Kidney (tissue), 14 donors: Measurements from ENCODE around the gene ATF6B. TPM values are rescaled to one million over a fixed set of nuclear protein-coding genes. Genes with fewer than 3 reads are reported as not detected.

Experiments
- DNase-seq, 5 donors: peaks; one replicate each; pipeline ENCODE4 v3.0.0-alpha.2; 2013 to 2020
- FAIRE-seq: peaks from 2 replicates; lab custom pipeline; 2012; peaks lifted over from hg19 to GRCh38; lab: Jason Lieb, UNC
- H3K27ac ChIP-seq, 2 donors: one replicate each; pipeline ENCODE4 v1.7.0; 2013; ENCODE audit warnings: low read depth in 2 of 2, low read length in 2 of 2, inconsistent platforms in 1 of 2
- H3K27me3 ChIP-seq: one replicate; pipeline ENCODE4 v1.7.1; 2013; ENCODE audit warnings: low read length, inconsistent platforms; ENCODE audit not compliant: control insufficient read depth, insufficient read depth
- H3K36me3 ChIP-seq, 3 donors: one replicate each; pipeline versions ENCODE4 v1.7.0 to v1.7.1; 2013; ENCODE audit warnings: low read length in 3 of 3, control low read depth in 1 of 3, inconsistent platforms in 1 of 3; ENCODE audit not compliant: insufficient read depth in 3 of 3, control insufficient read depth in 2 of 3
- H3K4me1 ChIP-seq, 3 donors: one replicate each; pipeline versions ENCODE4 v1.7.0 to v1.7.1; 2013; ENCODE audit warnings: low read length in 3 of 3, inconsistent platforms in 1 of 3, low read depth in 1 of 3; ENCODE audit not compliant: control insufficient read depth in 2 of 3, insufficient read depth in 2 of 3
- H3K4me3 ChIP-seq, 3 donors: one replicate each; pipeline versions ENCODE4 v1.7.0 to v1.8.1; 2013; ENCODE audit warnings: low read length in 3 of 3, control low read depth in 1 of 3, inconsistent platforms in 1 of 3
- H3K9ac ChIP-seq, 3 donors: one replicate each; pipeline versions ENCODE4 v1.7.0 to v1.7.1; 2013; ENCODE audit warnings: low read length in 3 of 3, control low read depth in 1 of 3, inconsistent platforms in 1 of 3
- H3K9me3 ChIP-seq, 3 donors: one replicate each; pipeline versions ENCODE4 v1.7.0 to v1.7.1; 2013; ENCODE audit warnings: low read length in 3 of 3, control low read depth in 1 of 3, inconsistent platforms in 1 of 3; ENCODE audit not compliant: control insufficient read depth in 2 of 3, insufficient read depth in 1 of 3
- intact Hi-C: fragments of 100-400 bp; cut with DNase I; formaldehyde crosslinking; loops from one replicate; pipeline ENCODE4 v1.11.1; 2022
- polyA plus RNA-seq: library from polyadenylated mRNA; stranded (reverse); fragments of 350-450 nt; fragmentation: Illumina TruSeq; extraction: RNeasy Lipid Tissue Mini Kit (QIAGEN cat#74804); gene quantifications from one replicate; pipeline ENCODE4 v1.2.3, GENCODE V29; 2014; ENCODE audit warnings: low read depth, low replicate concordance; ENCODE audit not compliant: insufficient read depth
- total RNA-seq: library from RNA; stranded (reverse); fragmentation: NEBNext Ultra II Directional; extraction: Animal tissue kit (Norgen Biotek cat#: 25700); gene quantifications from one replicate; pipeline ENCODE4 v1.2.1, GENCODE V29; 2021
- TF ChIP-seq, protein P1 (sequence below): IDR thresholded peaks from 3 replicates; pipeline ENCODE4 v1.5.1; 2012; ENCODE audit warnings: mild to moderate bottlenecking, moderate library complexity, borderline replicate concordance; ENCODE audit not compliant: insufficient read depth; ENCODE audit errors: extremely low read depth
- donor health status: control.
- donor health status: control.
- donor health status: control.
- donor health status: control.
- donor health status: control.
- donor health status: DM: yes; HTN: yes; CAD: no.
- donor health status: Normal renal cell carcinoma (clear cell type).

The ATF6B gene
- total and polyA plus RNA-seq, 2 donors from 2014 or later = 40.3 to 104 TPM

DNA sequence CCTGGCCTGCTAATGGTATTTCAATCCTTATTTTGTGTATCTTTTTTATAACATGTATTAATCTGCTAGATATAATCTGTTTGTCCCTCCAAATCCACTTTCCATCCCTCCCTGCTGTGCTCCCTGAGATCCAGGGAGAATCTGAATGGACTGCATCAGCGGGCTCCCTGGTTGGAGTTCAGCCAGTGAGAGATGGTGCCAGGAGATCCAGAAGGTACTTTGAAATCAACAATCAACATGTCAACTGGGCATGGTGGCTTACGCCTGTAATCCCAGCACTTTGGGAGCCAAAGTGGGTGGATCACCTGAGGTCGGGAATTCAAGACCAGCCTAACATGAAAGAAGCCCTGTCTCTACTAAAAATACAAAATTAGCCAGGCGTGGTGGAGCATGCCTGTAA, 4.4 kb downstream of the ATF6B start:
- no peak for FAIRE-seq
- intact Hi-C loops = no loop called here
- no peaks in the 10 kb centered on the region for H3K27me3 ChIP-seq
- no peak overlapping the region for H3K27ac ChIP-seq
- no peak overlapping the region for H3K4me3 ChIP-seq
- H3K9me3 ChIP-seq = no peaks in the 10 kb centered on the region
- peaks cover 7 to 17% (median 16%) of the 10 kb centered on the region in 3 donors for H3K4me1 ChIP-seq
- no peak overlapping the region for H3K9ac ChIP-seq
- H3K36me3 ChIP-seq = peaks cover 9 to 33% (median 19%) of the 10 kb centered on the region in 3 donors
- no peak for DNase-seq
- TF ChIP-seq, protein P1, sequence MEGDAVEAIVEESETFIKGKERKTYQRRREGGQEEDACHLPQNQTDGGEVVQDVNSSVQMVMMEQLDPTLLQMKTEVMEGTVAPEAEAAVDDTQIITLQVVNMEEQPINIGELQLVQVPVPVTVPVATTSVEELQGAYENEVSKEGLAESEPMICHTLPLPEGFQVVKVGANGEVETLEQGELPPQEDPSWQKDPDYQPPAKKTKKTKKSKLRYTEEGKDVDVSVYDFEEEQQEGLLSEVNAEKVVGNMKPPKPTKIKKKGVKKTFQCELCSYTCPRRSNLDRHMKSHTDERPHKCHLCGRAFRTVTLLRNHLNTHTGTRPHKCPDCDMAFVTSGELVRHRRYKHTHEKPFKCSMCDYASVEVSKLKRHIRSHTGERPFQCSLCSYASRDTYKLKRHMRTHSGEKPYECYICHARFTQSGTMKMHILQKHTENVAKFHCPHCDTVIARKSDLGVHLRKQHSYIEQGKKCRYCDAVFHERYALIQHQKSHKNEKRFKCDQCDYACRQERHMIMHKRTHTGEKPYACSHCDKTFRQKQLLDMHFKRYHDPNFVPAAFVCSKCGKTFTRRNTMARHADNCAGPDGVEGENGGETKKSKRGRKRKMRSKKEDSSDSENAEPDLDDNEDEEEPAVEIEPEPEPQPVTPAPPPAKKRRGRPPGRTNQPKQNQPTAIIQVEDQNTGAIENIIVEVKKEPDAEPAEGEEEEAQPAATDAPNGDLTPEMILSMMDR = no peak

DNA sequence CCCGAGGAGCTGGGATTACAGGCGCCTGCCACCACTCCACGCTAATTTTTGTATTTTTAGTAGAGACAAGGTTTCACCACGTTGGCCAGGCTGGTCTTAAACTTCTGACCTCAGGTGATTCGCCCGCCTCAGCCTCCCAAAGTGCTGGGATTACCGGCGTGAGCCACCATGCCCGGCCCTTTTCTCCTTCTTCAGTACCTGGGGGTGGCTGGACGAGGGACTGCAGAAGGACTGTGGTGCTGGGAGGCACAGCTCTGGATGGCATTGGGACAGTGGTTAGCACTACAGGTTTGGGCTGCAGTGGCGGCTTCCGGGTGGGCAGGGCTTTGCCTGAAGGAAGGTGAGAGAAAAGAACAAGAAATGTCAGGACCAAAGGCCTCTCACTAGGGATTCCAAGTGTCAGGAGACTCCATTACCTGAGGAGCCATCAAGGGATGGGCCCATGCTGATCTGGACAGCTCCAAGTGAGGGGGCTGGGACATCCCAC, 7.4 kb downstream of the ATF6B start:
- peaks cover 11 to 63% (median 42%) of the 10 kb centered on the region in 3 donors for H3K36me3 ChIP-seq
- TF ChIP-seq, protein P1 = no peak
- DNase-seq (no peak), FAIRE-seq (no peak)
- H3K9ac ChIP-seq = no peak overlapping the region
- intact Hi-C loops = no loop called here
- peaks cover 0 to 5% (median 5%) of the 10 kb centered on the region in 3 donors for H3K4me1 ChIP-seq
- H3K27ac ChIP-seq = no peak overlapping the region
- no peak overlapping the region for H3K4me3 ChIP-seq
- H3K27me3 ChIP-seq = no peaks in the 10 kb centered on the region
- H3K9me3 ChIP-seq = no peaks in the 10 kb centered on the region

DNA sequence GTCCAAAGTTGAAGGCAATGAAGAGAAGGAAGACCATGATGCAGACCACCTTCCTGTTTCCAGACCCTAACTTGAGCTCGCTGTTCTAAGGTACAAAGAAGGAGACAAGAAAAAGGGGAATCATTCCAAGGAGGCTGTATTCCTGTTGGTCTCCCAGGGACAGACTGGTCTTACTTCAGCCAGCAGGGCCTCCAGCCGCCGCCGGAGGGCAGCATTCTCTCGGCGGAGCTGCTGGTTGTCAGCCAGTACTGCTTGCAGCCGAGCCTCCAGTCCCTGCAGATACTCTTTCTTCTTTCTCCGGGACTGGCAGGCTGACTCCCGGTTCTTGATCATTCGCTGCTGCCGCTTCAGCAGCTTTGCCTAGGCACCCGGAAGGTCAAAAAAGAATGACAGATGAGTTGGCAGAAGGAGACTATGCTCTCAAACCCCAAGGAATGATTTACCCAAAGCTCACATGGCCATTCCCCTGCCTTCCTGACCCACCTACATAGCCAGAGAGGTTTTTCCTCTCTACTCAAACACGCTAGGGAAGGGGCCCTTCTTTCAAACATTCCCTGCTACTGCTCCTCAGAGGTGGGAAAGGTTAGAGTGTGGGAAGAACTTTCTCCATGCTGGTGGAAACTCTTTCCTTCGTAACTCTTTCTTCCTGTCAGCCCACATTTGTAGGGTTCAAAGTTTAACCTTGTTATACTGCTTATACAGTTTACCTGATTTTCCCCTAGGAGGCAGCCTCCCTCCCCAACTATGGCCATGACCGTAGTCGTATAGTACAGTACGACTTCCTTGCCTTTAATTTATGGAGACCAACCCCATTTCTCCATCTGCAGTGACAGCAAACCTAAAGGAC, 9.0 kb downstream of the ATF6B start:
- no peaks in the 10 kb centered on the region for H3K27me3 ChIP-seq
- H3K4me3 ChIP-seq = peak overlapping the region in 1 of 3 donors; percentile 8
- intact Hi-C loops = no loop called here
- DNase-seq (peak; percentile 90 to 94 (median 91)), FAIRE-seq (no peak)
- H3K36me3 ChIP-seq = peaks cover 9 to 61% (median 42%) of the 10 kb centered on the region in 3 donors
- no peak overlapping the region for H3K9ac ChIP-seq
- TF ChIP-seq, protein P1 = peak; percentile 81
- peak overlapping the region in 1 of 2 donors; percentile 28 for H3K27ac ChIP-seq
- peaks cover 0 to 8% (median 5%) of the 10 kb centered on the region in 3 donors for H3K4me1 ChIP-seq
- no peaks in the 10 kb centered on the region for H3K9me3 ChIP-seq
